ENCODE results near the gene TXNDC16. TPM values are rescaled to one million over a fixed set of nuclear protein-coding genes. Genes with fewer than 3 reads are reported as not detected.
A peak's percentile ranks its signal among the peaks of the same experiment; 100 is the strongest.

Gene TXNDC16
- total RNA-seq: 10 to 100 TPM in 1 of 2 donors, 1 to 10 TPM in 1; 8.1 to 10.5 TPM

- Histone ChIP-seq H3K36me3 (no peaks in the 10 kb centered on the region), H3K9me3 (no peaks in the 10 kb centered on the region), H3K4me1 (ENCODE audit: control insufficient read depth in 1 of 2, low read depth in 2 of 2) (peaks cover 4 to 31% of the 10 kb centered on the region in 2 donors), H3K27ac (peak within 1 kb of the TSS; percentile 86 to 87), H3K4me3 (peak within 1 kb of the TSS; percentile 82), H3K27me3 (replicated peaks; ENCODE audit: insufficient read depth) (no peaks in the 10 kb centered on the region)
- ATAC-seq (ENCODE audit: insufficient number of reproducible peaks, low FRiP score, low read depth) (peak; percentile 89), DNase-seq (ENCODE audit: low spot score) (peak; percentile 100)
- no peak for TF ChIP-seq CTCF (IDR thresholded peaks at IDR 0.05)
These were observed at the start of gene TXNDC16, which contains the start of gene GPR137C for GRCh38 chr14:52552063-52552988. Gene TXNDC16 (minus strand): TSS chr14:52552505. CDS start chr14:52543557, 8,948 bp downstream. Gene GPR137C (plus strand): TSS chr14:52552836. CDS start chr14:52553148, 312 bp downstream.

DNA sequence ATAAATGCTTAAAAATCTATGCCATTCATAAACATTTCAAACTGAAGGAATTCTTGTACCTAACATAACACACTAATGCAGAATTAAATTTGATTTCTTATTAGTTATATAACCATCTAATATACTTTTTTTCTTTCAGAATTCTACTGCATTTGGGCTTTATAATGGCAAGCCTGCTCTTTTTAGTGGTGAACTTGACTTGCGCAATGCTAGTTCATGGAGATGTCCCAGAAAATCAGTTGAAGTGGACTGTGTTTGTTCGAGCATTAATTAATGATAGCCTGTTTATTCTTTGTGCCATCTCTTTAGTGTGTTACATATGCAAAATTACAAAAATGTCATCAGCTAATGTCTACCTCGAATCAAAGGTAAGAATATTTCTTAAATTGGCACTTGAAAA, 47.7 kb upstream of the TXNDC16 start:
- Histone ChIP-seq H3K27ac (no peak overlapping the region), H3K27me3 (replicated peaks; ENCODE audit: insufficient read depth) (no peaks in the 10 kb centered on the region), H3K9me3 (no peaks in the 10 kb centered on the region), H3K36me3 (no peaks in the 10 kb centered on the region), H3K4me1 (ENCODE audit: control insufficient read depth in 1 of 2, low read depth in 2 of 2) (no peaks in the 10 kb centered on the region), H3K4me3 (no peak overlapping the region)
- ATAC-seq (ENCODE audit: insufficient number of reproducible peaks, low FRiP score, low read depth): no peak
- TF ChIP-seq CTCF (IDR thresholded peaks at IDR 0.05): no peak
- no peak for DNase-seq (ENCODE audit: low spot score)

- Histone ChIP-seq H3K4me3 (no peak overlapping the region), H3K4me1 (ENCODE audit: control insufficient read depth in 1 of 2, low read depth in 2 of 2) (no peaks in the 10 kb centered on the region), H3K27me3 (replicated peaks; ENCODE audit: insufficient read depth) (no peaks in the 10 kb centered on the region), H3K27ac (no peak overlapping the region), H3K9me3 (no peaks in the 10 kb centered on the region), H3K36me3 (no peaks in the 10 kb centered on the region)
- ATAC-seq (ENCODE audit: insufficient number of reproducible peaks, low FRiP score, low read depth) (no peak), DNase-seq (ENCODE audit: low spot score) (no peak)
- TF ChIP-seq CTCF (IDR thresholded peaks at IDR 0.05): no peak
These were observed 46.3 kb upstream of the TXNDC16 start for GRCh38 chr14:52598568-52598967.

DNA sequence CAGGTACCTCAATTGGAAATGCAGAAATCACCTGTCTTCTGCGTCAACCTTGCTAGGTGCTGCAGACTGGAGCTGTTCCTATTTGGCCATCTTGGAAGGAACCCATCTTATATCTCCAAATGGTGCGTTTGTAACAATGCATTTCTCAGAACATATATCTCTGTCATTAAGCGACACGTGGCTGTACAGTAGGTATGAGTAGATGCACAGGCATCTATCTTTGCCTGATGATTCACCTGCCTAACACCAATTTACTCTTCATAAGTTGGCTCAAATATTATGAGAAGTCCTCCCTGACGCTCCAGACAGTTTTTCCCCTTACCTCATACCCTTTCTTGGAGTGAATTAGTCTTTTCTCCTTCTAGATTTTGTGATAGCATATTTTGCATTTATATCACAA, 44.6 kb upstream of the TXNDC16 start:
- Histone ChIP-seq H3K9me3 (no peaks in the 10 kb centered on the region), H3K36me3 (no peaks in the 10 kb centered on the region), H3K27ac (no peak overlapping the region), H3K4me3 (no peak overlapping the region), H3K4me1 (ENCODE audit: control insufficient read depth in 1 of 2, low read depth in 2 of 2) (no peaks in the 10 kb centered on the region), H3K27me3 (replicated peaks; ENCODE audit: insufficient read depth) (no peaks in the 10 kb centered on the region)
- no peak for ATAC-seq (ENCODE audit: insufficient number of reproducible peaks, low FRiP score, low read depth)
- DNase-seq (ENCODE audit: low spot score): no peak
- TF ChIP-seq CTCF (IDR thresholded peaks at IDR 0.05): no peak

GRCh38 chr14:52596320-52596719, 44.0 kb upstream of the TXNDC16 start:
- no peak for TF ChIP-seq CTCF (IDR thresholded peaks at IDR 0.05)
- no peak for ATAC-seq (ENCODE audit: insufficient number of reproducible peaks, low FRiP score, low read depth)
- Histone ChIP-seq H3K27me3 (replicated peaks; ENCODE audit: insufficient read depth) (no peaks in the 10 kb centered on the region), H3K4me3 (no peak overlapping the region), H3K9me3 (no peaks in the 10 kb centered on the region), H3K36me3 (no peaks in the 10 kb centered on the region), H3K27ac (no peak overlapping the region), H3K4me1 (ENCODE audit: control insufficient read depth in 1 of 2, low read depth in 2 of 2) (no peaks in the 10 kb centered on the region)
- DNase-seq (ENCODE audit: low spot score): no peak
